Memory B cell (primary cell): ENCODE results near the gene GJC2.

Experiments used
- ATAC-seq: fragments of 150-1000 bp; cut with Tn5 transposase; 2 replicates; pipeline ENCODE4 v1.10.0; 2021; ENCODE audit warnings: low read depth, mild to moderate bottlenecking, moderate library complexity
- DNase-seq, 2 donors: peaks; one replicate each; pipeline ENCODE4 v3.0.0; 2022; ENCODE audit warnings: low spot score in 2 of 2
- H3K27ac Mint-ChIP-seq: one replicate; pipeline ENCODE4 v1.8.0; 2022; ENCODE audit warnings: mild to moderate bottlenecking, moderate library complexity, mixed read lengths
- H3K27me3 Mint-ChIP-seq: one replicate; pipeline ENCODE4 v1.8.0; 2022; ENCODE audit warnings: mixed read lengths
- H3K36me3 Mint-ChIP-seq: one replicate; pipeline ENCODE4 v1.8.0; 2022; ENCODE audit warnings: mild to moderate bottlenecking, mixed read lengths
- H3K4me1 Mint-ChIP-seq: one replicate; pipeline ENCODE4 v1.8.0; 2022; ENCODE audit warnings: mixed read lengths
- H3K4me3 Mint-ChIP-seq: one replicate; pipeline ENCODE4 v1.8.0; 2022; ENCODE audit warnings: mild to moderate bottlenecking, moderate library complexity, mixed read lengths
- H3K9me3 Mint-ChIP-seq: one replicate; pipeline ENCODE4 v1.8.0; 2022; ENCODE audit warnings: mixed read lengths

GJC2 gene

DNA sequence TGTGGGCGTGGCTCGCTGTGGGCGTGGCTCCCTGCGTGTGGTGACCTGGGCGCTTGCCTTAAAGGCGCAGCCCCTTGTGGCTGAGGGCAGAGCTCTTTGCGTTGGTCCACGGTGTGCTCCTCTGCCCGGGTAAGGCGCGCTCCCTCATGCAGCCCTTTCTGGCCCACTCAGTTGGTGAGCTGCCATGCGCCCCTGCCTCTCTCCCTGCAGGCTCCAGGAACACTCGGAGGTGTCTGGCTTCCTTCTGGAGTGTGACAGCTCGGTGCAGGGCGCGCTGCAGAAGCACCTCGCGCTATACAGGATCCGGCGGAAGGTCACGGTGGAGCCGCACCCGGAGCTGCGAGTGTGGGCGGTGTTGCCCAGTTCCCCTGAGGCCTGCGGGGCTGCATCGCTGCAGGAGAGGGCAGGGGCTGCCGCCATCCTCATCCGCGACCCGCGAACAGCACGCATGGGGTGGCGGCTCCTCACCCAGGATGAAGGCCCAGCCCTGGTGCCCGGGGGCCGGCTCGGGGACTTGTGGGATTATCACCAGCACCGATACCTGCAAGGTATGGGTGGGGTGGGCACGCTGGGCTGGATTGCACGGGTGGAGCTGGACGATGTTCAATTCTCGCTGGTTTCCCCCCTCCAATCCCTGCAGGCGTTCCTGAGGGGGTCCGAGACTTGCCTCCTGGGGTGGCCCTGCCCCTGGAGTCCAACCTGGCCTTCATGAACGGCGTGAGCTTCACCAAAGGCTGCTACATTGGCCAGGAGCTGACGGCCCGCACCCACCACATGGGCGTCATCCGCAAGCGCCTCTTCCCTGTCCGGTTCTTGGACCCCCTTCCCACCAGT is 25.0 kb downstream of the GJC2 start:
- ATAC-seq (peak; percentile 70), DNase-seq (no peak)
- H3K9me3 Mint-ChIP-seq: no peaks in the 10 kb centered on the region
- H3K27me3 Mint-ChIP-seq: no peaks in the 10 kb centered on the region
- H3K4me3 Mint-ChIP-seq: no peak overlapping the region
- peaks cover 10% of the 10 kb centered on the region for H3K36me3 Mint-ChIP-seq
- peaks cover 13% of the 10 kb centered on the region for H3K4me1 Mint-ChIP-seq
- H3K27ac Mint-ChIP-seq: no peak overlapping the region

- H3K4me1 Mint-ChIP-seq: peaks cover 11% of the 10 kb centered on the region
- no peaks in the 10 kb centered on the region for H3K9me3 Mint-ChIP-seq
- no peak overlapping the region for H3K4me3 Mint-ChIP-seq
- no peak for DNase-seq
- ATAC-seq: no peak
- peaks cover 10% of the 10 kb centered on the region for H3K36me3 Mint-ChIP-seq
- H3K27me3 Mint-ChIP-seq: no peaks in the 10 kb centered on the region
- no peak overlapping the region for H3K27ac Mint-ChIP-seq
These were observed 25.7 kb downstream of the GJC2 start for GRCh38 chr1:228175316-228176023.

DNA sequence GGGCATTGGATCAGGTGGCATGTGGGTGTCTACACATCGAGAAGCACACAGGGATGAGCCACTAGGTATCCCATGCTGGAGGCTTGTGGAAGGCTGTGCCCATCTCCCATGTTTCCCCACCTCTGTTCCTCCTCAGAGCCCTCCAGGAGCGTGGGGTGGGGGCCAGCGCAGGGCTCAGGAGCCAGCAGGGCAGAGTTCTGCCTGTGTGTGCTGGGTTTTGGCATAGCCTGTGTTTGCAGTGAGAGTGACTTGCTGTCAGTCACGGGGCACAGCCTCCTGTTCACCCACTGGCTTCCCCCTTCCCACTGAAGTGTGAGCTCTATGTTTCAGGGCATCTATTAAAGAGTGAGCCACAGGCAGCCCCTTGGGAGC is 26.3 kb downstream of the GJC2 start:
- Mint-ChIP-seq H3K27ac (no peak overlapping the region), H3K4me3 (no peak overlapping the region), H3K4me1 (peaks cover 10% of the 10 kb centered on the region), H3K36me3 (peaks cover 10% of the 10 kb centered on the region), H3K9me3 (no peaks in the 10 kb centered on the region), H3K27me3 (no peaks in the 10 kb centered on the region)
- ATAC-seq (no peak), DNase-seq (no peak)

DNA sequence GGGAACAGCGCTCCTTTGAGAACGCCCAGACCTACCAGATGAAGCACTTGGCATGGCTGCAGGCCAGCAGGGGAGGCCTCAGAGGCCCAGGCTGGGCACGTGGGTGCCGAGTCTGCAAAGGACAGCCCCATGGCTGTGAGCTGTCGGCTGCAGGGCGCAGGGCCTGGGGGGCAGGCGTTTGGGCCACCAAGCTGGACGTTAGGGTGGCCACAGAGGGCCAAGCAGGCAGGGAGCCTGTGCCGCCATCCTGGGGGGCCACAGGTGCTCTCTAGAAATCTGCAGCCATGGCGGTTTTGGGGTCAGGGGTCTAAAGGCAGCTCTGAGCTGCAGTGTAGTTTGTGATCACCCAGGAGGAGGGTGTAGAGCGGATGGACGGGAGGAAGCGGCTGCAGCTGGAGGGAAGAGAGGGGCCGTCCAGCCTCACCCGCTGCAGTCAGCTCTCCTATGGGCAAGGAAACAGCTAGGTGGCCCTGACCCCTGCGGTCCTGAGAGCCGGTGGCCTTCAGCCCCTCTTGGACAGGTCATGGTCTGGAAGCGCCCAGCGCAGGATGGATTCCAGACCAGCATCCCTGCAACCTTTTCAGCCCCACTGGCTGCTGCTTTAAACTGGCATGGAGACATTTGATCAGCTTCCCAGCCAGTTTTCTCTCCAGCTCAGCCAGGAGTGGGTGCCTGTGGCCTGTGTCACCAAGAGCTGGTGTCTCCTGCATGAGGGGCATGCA is 26.9 kb downstream of the GJC2 start:
- H3K27me3 Mint-ChIP-seq: no peaks in the 10 kb centered on the region
- DNase-seq (no peak), ATAC-seq (no peak)
- H3K9me3 Mint-ChIP-seq: no peaks in the 10 kb centered on the region
- H3K4me3 Mint-ChIP-seq: no peak overlapping the region
- H3K36me3 Mint-ChIP-seq: peaks cover 10% of the 10 kb centered on the region
- peaks cover 9% of the 10 kb centered on the region for H3K4me1 Mint-ChIP-seq
- no peak overlapping the region for H3K27ac Mint-ChIP-seq

DNA sequence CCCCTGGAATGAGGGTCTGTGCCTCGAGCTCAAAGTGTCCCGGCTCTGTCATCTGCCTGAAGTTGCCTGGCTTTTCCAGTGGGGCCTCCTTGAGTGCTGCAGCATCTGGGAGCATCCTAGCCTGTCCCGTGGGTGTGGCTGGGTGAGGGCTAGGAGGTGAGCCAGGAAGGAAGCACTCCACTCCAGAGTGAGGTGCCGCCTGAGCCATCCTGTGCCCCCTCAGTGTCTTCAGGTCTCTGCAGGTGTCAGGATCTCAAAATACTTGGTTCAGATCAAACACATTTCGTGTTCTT is 27.4 kb downstream of the GJC2 start:
- peaks cover 5% of the 10 kb centered on the region for H3K4me1 Mint-ChIP-seq
- no peak for DNase-seq
- H3K36me3 Mint-ChIP-seq: peaks cover 8% of the 10 kb centered on the region
- H3K27me3 Mint-ChIP-seq: no peaks in the 10 kb centered on the region
- no peaks in the 10 kb centered on the region for H3K9me3 Mint-ChIP-seq
- no peak for ATAC-seq
- no peak overlapping the region for H3K27ac Mint-ChIP-seq
- no peak overlapping the region for H3K4me3 Mint-ChIP-seq

DNA sequence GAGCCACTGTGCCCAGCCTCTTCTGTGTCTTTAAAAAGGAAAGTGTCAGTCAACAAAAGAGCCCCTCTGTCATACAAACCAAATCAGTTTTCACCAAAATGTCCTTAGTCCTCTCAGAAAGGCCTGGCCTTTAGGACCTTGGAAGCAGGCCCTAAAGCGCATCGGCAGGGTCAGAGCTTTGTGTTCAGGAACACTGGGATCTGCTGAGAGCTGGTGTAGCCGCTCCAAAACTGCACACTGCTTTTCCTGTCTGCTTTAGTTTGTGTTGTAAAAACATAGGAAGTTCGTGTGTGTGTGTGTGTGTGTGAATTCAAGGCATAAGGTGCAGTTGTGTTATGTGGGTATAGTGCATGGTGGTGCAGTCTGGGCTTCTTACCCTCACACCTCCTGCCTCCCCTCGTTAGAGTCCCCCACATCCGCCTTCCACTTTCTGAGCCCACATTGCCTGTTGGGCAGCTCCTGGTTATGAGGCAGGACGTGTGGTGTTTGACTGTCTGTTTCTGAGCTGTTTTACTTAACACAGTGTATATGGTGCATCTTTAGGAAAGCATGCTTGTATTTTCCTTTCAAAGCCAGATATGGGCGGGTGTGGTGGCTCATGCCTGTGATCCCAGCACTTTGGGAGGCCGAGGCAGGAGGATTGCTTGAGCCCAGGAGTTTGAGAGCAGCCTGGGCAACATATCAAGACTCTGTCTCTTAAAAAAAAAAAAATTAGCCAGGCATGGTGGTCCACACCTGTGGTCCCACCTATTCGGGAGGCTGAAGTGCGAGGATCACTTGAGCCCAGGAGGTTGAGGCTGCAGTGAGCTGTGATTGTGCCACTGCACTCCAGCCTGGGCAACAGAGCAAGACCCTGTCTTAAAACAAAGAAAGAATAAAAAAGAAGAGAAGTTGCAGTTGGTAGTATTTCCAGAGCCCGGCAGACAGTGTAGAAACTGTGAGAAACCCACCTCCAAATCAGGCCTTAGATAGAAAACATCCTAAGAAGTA is 28.3 kb downstream of the GJC2 start:
- Mint-ChIP-seq H3K36me3 (peaks cover 5% of the 10 kb centered on the region), H3K4me3 (no peak overlapping the region), H3K27me3 (no peaks in the 10 kb centered on the region), H3K4me1 (no peaks in the 10 kb centered on the region), H3K27ac (no peak overlapping the region), H3K9me3 (no peaks in the 10 kb centered on the region)
- DNase-seq: no peak
- no peak for ATAC-seq

- Mint-ChIP-seq H3K4me3 (no peak overlapping the region), H3K9me3 (no peaks in the 10 kb centered on the region), H3K27ac (no peak overlapping the region), H3K27me3 (no peaks in the 10 kb centered on the region), H3K4me1 (no peaks in the 10 kb centered on the region), H3K36me3 (peaks cover 5% of the 10 kb centered on the region)
- DNase-seq (no peak), ATAC-seq (no peak)
These were observed 29.3 kb downstream of the GJC2 start for GRCh38 chr1:228178737-228179684.

GRCh38 chr1:228180271-228180958 is 30.7 kb downstream of the GJC2 start:
- Mint-ChIP-seq H3K4me1 (no peaks in the 10 kb centered on the region), H3K4me3 (no peak overlapping the region), H3K27me3 (no peaks in the 10 kb centered on the region), H3K9me3 (no peaks in the 10 kb centered on the region), H3K27ac (no peak overlapping the region), H3K36me3 (peaks cover 5% of the 10 kb centered on the region)
- ATAC-seq (no peak), DNase-seq (no peak)

DNA sequence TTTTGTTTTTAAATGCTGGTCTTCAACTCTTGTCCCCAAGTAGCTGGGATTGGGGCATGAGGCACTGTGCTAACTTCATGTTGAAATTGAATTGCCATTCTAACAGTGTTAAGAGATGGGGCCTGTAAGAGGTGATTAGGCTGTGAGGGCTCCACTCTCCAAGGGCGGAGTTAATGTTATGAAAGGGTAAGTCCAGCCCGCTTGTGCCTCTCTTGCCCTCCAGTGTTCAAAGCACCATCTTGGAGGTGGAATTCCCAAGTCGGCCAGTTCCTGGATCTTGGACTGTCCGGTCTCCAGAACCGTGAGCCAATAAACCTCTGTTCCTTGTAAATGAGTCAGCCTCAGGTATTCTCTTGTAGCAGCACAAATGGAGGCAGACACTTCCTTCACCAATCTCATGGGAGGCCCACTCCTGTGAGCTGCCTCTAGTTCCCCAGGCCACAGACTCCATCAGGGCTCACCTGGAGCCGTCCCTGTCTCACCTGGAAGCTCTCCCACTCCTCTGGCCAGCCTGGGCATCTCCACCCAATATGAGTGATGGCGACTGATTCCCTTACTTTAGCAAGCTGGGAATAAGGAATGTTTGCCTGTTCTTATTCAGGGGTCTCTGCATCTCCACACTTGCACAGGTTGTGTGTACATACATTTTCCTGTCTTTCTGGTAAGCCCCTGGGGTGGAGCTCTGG is 31.4 kb downstream of the GJC2 start:
- Mint-ChIP-seq H3K27ac (no peak overlapping the region), H3K36me3 (peaks cover 5% of the 10 kb centered on the region), H3K9me3 (no peaks in the 10 kb centered on the region)

GRCh38 chr1:228181645-228182034 is 31.9 kb downstream of the GJC2 start:
- Mint-ChIP-seq H3K27me3 (no peaks in the 10 kb centered on the region), H3K4me1 (no peaks in the 10 kb centered on the region), H3K9me3 (no peaks in the 10 kb centered on the region), H3K36me3 (peaks cover 5% of the 10 kb centered on the region), H3K4me3 (no peak overlapping the region), H3K27ac (no peak overlapping the region)
- DNase-seq (no peak), ATAC-seq (no peak)

More for the DNA sequence above, 31.4 kb downstream of the GJC2 start:
- H3K27me3 Mint-ChIP-seq: no peaks in the 10 kb centered on the region
- ATAC-seq (no peak), DNase-seq (no peak)
- no peak overlapping the region for H3K4me3 Mint-ChIP-seq
- no peaks in the 10 kb centered on the region for H3K4me1 Mint-ChIP-seq

- DNase-seq: no peak
- H3K36me3 Mint-ChIP-seq: peaks cover 5% of the 10 kb centered on the region
- H3K4me1 Mint-ChIP-seq: no peaks in the 10 kb centered on the region
- no peaks in the 10 kb centered on the region for H3K27me3 Mint-ChIP-seq
- H3K27ac Mint-ChIP-seq: no peak overlapping the region
- no peak for ATAC-seq
- H3K9me3 Mint-ChIP-seq: no peaks in the 10 kb centered on the region
- H3K4me3 Mint-ChIP-seq: no peak overlapping the region
These were observed 32.7 kb downstream of the GJC2 start for GRCh38 chr1:228182296-228183030.
